Kidney (tissue), 14 donors: ENCODE results near the gene PSMD2. TPM values are rescaled to one million over a fixed set of nuclear protein-coding genes. Genes with fewer than 3 reads are reported as not detected.
A peak's percentile ranks its signal among the peaks of the same experiment; 100 is the strongest.

Experiments
- DNase-seq, 5 donors: peaks; one replicate each; pipeline ENCODE4 v3.0.0-alpha.2; 2013 to 2020
- FAIRE-seq: peaks from 2 replicates; lab custom pipeline; 2012; peaks lifted over from hg19 to GRCh38; lab: Jason Lieb, UNC
- H3K27ac ChIP-seq, 2 donors: one replicate each; pipeline ENCODE4 v1.7.0; 2013; ENCODE audit warnings: low read depth in 2 of 2, low read length in 2 of 2, inconsistent platforms in 1 of 2
- H3K27me3 ChIP-seq: one replicate; pipeline ENCODE4 v1.7.1; 2013; ENCODE audit warnings: low read length, inconsistent platforms; ENCODE audit not compliant: control insufficient read depth, insufficient read depth
- H3K36me3 ChIP-seq, 3 donors: one replicate each; pipeline versions ENCODE4 v1.7.0 to v1.7.1; 2013; ENCODE audit warnings: low read length in 3 of 3, control low read depth in 1 of 3, inconsistent platforms in 1 of 3; ENCODE audit not compliant: insufficient read depth in 3 of 3, control insufficient read depth in 2 of 3
- H3K4me1 ChIP-seq, 3 donors: one replicate each; pipeline versions ENCODE4 v1.7.0 to v1.7.1; 2013; ENCODE audit warnings: low read length in 3 of 3, inconsistent platforms in 1 of 3, low read depth in 1 of 3; ENCODE audit not compliant: control insufficient read depth in 2 of 3, insufficient read depth in 2 of 3
- H3K4me3 ChIP-seq, 3 donors: one replicate each; pipeline versions ENCODE4 v1.7.0 to v1.8.1; 2013; ENCODE audit warnings: low read length in 3 of 3, control low read depth in 1 of 3, inconsistent platforms in 1 of 3
- H3K9ac ChIP-seq, 3 donors: one replicate each; pipeline versions ENCODE4 v1.7.0 to v1.7.1; 2013; ENCODE audit warnings: low read length in 3 of 3, control low read depth in 1 of 3, inconsistent platforms in 1 of 3
- H3K9me3 ChIP-seq, 3 donors: one replicate each; pipeline versions ENCODE4 v1.7.0 to v1.7.1; 2013; ENCODE audit warnings: low read length in 3 of 3, control low read depth in 1 of 3, inconsistent platforms in 1 of 3; ENCODE audit not compliant: control insufficient read depth in 2 of 3, insufficient read depth in 1 of 3
- CTCF ChIP-seq: IDR thresholded peaks from 3 replicates; pipeline ENCODE4 v1.5.1; 2012; ENCODE audit warnings: mild to moderate bottlenecking, moderate library complexity, borderline replicate concordance; ENCODE audit not compliant: insufficient read depth; ENCODE audit errors: extremely low read depth
- intact Hi-C: fragments of 100-400 bp; cut with DNase I; formaldehyde crosslinking; loops from one replicate; pipeline ENCODE4 v1.11.1; 2022
- polyA plus RNA-seq: library from polyadenylated mRNA; stranded (reverse); fragments of 350-450 nt; fragmentation: Illumina TruSeq; extraction: RNeasy Lipid Tissue Mini Kit (QIAGEN cat#74804); gene quantifications from one replicate; pipeline ENCODE4 v1.2.3, GENCODE V29; 2014; ENCODE audit warnings: low read depth, low replicate concordance; ENCODE audit not compliant: insufficient read depth
- total RNA-seq: library from RNA; stranded (reverse); fragmentation: NEBNext Ultra II Directional; extraction: Animal tissue kit (Norgen Biotek cat#: 25700); gene quantifications from one replicate; pipeline ENCODE4 v1.2.1, GENCODE V29; 2021
- donor health status: control.
- donor health status: control.
- donor health status: control.
- donor health status: control.
- donor health status: control.
- donor health status: DM: yes; HTN: yes; CAD: no.
- donor health status: Normal renal cell carcinoma (clear cell type).

The PSMD2 gene
- total and polyA plus RNA-seq, 2 donors from 2014 or later: 104 to 149 TPM

DNA sequence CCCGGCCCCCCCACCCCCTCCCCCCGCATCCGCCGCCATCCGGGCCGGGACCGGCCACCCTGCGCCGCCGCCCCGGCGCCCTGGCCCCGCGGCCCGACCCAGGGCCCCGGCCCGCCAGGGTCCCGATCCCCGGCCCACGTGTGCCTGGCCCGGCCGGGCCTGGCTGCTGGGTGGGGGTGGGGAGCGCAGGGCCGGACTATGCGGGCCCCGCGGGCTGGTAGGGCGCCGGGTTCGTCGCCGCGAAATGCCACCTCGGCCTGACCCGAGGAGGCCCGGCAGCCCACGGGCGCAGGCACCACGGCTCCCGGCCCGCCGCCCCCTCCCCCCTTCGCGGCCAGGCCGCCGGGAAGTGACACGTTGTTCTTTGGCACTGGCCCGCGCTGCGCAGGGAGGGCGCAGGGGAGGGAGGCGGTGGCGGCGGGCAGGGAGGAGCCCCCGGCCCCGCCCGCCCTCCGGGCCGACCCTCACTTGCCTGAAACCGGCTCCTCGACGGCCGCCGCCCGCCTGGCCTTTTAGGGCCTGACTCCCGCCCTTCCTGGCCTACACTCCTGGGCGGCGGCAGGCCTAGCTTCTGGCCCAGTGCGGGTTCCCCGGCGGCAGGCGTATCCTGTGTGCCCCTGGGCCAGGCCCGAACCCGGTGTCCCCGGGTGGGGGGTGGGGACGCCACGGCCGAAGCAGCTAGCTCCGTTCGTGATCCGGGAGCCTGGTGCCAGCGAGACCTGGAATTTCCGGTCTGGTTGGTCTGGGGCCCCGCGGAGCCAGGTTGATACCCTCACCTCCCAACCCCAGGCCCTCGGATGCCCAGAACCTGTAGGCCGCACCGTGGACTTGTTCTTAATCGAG lies 15.9 kb downstream of the PSMD2 start:
- intact Hi-C loops: no loop called here

DNA sequence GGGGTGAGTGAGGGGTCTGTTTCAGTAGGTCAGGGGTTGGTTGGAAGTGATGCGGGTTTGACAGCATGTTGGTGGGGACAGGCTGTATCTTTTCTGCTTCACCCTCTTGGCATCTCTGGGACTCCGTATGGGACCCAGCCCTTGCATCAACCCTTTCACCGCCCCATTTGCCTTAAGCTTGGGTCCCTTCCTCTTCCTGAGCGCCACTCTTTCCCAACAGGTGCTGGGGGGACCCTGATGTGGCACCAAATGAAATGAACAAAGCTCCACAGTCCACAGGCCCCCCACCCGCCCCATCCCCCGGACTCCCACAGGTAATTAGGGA lies 16.5 kb downstream of the PSMD2 start:
- Histone ChIP-seq H3K9me3 (no peaks in the 10 kb centered on the region), H3K4me3 (peak overlapping the region; percentile 76 to 90 (median 79)), H3K36me3 (peaks cover 0 to 12% (median 6%) of the 10 kb centered on the region in 3 donors), H3K27me3 (no peaks in the 10 kb centered on the region), H3K4me1 (peaks cover 0 to 34% (median 24%) of the 10 kb centered on the region in 3 donors), H3K9ac (peak overlapping the region; percentile 61 to 87 (median 85)), H3K27ac (peak overlapping the region; percentile 90 to 94)
- FAIRE-seq (no peak), DNase-seq (peak in 1 of 5 donors; percentile 24)
- intact Hi-C loops: no loop called here
- TF ChIP-seq CTCF: no peak

More for the DNA sequence above, 15.9 kb downstream of the PSMD2 start:
- peak overlapping the region; percentile 90 to 94 for H3K27ac ChIP-seq
- peaks cover 0 to 30% (median 24%) of the 10 kb centered on the region in 3 donors for H3K4me1 ChIP-seq
- peak overlapping the region; percentile 61 to 87 (median 85) for H3K9ac ChIP-seq
- no peak for TF ChIP-seq CTCF
- H3K4me3 ChIP-seq: peak overlapping the region; percentile 79 to 90 (median 85)
- FAIRE-seq (no peak), DNase-seq (peak; percentile 65 to 96 (median 80))
- no peaks in the 10 kb centered on the region for H3K27me3 ChIP-seq
- H3K9me3 ChIP-seq: no peaks in the 10 kb centered on the region
- H3K36me3 ChIP-seq: peaks cover 0 to 10% (median 5%) of the 10 kb centered on the region in 3 donors

DNA sequence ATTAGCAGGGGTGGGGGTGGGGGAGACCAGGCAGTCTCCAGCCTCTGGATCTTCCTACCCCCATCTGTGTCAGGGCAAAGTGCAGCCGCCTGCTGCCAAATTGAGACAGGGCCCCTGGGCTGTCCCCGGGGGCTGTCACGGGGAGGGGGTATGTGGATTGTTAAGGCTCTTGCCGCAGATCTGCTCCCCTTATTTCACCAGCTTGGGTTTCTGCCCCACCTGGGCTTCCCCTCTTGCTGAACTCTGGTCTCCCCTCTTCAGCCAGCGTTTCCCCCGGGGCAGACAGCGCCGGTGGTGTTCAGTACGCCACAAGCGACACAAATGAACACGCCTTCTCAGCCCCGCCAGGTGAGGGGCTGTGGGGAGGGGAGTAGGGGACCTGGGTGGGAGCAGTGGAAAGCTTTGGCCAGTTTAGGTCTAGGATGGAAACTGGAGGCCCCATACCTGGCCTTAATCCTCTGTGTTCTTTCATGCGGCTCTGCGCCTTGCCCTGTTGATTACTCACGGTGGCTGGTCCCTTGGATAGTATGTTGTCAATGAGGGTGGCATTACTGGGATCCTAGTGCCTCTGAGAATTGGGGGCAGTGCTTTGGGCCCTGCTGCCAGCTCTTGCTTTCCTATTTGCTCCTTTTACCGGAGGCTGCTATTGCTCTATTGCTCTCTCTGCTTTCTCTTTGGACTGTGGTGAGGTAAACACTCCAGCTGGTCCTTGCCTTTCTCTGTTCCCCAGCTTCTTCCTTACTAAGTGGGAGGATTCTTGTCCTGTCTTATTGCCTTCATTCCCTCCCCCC lies 17.0 kb downstream of the PSMD2 start:
- H3K4me1 ChIP-seq: peaks cover 0 to 34% (median 24%) of the 10 kb centered on the region in 3 donors
- peak overlapping the region in 2 of 3 donors; percentile 54 to 87 for H3K9ac ChIP-seq
- FAIRE-seq (no peak), DNase-seq (peak in 1 of 5 donors; percentile 71)
- H3K4me3 ChIP-seq: peak overlapping the region; percentile 21 to 90 (median 79)
- TF ChIP-seq CTCF: no peak
- peak overlapping the region; percentile 90 to 94 for H3K27ac ChIP-seq
- H3K9me3 ChIP-seq: no peaks in the 10 kb centered on the region
- intact Hi-C loops: no loop called here
- H3K27me3 ChIP-seq: no peaks in the 10 kb centered on the region
- H3K36me3 ChIP-seq: peaks cover 0 to 18% (median 12%) of the 10 kb centered on the region in 3 donors
